Gastrocnemius medialis (tissue), 4 donors: ENCODE results near the gene ZNF740.

Source experiments
- POLR2A ChIP-seq, 2 donors: fragments of 450-650 bp; IDR thresholded peaks; one replicate each; pipeline ENCODE4 v1.6.1; 2017; ENCODE audit warnings: antibody characterized with exemption in 2 of 2, mild to moderate bottlenecking in 2 of 2, moderate library complexity in 2 of 2
- TF ChIP-seq, protein P1 (sequence below), 5 experiments: fragments of 450-650 bp in 3 of 5; fragments of 200-600 bp in 2 of 5; sonication (generic) in 2 of 5; IDR thresholded peaks in 4 of 5; conservative IDR thresholded peaks in 1 of 5; 1 replicate in 4 of 5; 2 replicates in 1 of 5; pipeline ENCODE4 v1.5.1; 2016 to 2019; ENCODE audit warnings: antibody characterized with exemption in 5 of 5, mild to moderate bottlenecking in 3 of 5, moderate library complexity in 3 of 5

DNA sequence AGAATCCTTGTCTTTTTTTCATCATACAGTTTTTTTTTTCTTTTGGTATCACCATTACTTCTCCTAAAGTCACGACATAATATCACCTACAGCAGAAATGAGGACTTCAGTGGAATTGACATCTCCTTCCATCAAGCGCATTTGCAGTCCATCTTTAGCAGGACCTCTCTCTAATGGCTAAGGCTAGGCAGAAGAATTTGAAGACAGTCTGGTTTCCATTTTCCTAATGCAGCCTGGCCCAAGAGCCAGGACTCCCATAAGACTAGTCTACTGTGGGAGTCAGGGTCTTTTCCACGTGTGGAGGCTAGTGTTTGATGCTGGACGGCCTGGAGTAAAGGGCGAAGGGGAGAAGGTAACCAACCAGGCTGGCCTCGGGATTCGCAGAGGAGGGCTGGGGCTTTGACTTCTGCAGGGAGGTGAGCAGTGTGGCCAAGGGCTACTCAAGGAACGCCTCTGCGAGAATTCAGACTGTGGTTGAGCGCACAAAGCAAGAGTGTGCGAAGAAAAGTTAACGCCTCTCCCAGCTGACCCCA, 769 bp upstream of the ZNF740 start:
- TF ChIP-seq, protein P1, sequence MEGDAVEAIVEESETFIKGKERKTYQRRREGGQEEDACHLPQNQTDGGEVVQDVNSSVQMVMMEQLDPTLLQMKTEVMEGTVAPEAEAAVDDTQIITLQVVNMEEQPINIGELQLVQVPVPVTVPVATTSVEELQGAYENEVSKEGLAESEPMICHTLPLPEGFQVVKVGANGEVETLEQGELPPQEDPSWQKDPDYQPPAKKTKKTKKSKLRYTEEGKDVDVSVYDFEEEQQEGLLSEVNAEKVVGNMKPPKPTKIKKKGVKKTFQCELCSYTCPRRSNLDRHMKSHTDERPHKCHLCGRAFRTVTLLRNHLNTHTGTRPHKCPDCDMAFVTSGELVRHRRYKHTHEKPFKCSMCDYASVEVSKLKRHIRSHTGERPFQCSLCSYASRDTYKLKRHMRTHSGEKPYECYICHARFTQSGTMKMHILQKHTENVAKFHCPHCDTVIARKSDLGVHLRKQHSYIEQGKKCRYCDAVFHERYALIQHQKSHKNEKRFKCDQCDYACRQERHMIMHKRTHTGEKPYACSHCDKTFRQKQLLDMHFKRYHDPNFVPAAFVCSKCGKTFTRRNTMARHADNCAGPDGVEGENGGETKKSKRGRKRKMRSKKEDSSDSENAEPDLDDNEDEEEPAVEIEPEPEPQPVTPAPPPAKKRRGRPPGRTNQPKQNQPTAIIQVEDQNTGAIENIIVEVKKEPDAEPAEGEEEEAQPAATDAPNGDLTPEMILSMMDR (IDR thresholded peaks at IDR 0.05 in 4 of 5, conservative IDR thresholded peaks at IDR 0.05 in 1 of 5), result no peak
- TF ChIP-seq POLR2A (IDR thresholded peaks at IDR 0.05), result no peak
